ENCODE data around the gene CNGA4. TPM values are rescaled to one million over a fixed set of nuclear protein-coding genes. Genes with fewer than 3 reads are reported as not detected.

Gene CNGA4
- polyA plus RNA-seq, 2 of the 4 experiments (the other 2 are of a cell fraction): 0.10 to 0.12 TPM

GRCh38 chr11:6223854-6224253 lies 15.0 kb upstream of the CNGA4 start:
- Histone ChIP-seq H3K27ac (no peak overlapping the region), H3K4me1 (peaks cover 7% of the 10 kb centered on the region; the same call in 2 of the 3 replicates), H3K4me3 (no peak overlapping the region), H3K9me3 (no peaks in the 10 kb centered on the region), H3K4me2 (no peak overlapping the region)
- ChIA-PET POLR2A (no interaction called here), CTCF (interaction anchor here (0.9 to 2.0 kb wide), 3 partner anchors 27 to 155 kb away, joined by 3 to 6 read pairs (median 3); no protein-coding TSS in a partner anchor)
- DNase-seq (ENCODE audit: low read depth in 1 of 2, low spot score in 1 of 2): no peak
- 89% methylated on average over 16 of the region's 17 CpGs for WGBS (ENCODE audit: missing lambda C conversion rate)
- FAIRE-seq: no peak
- ATAC-seq: no peak
- TF ChIP-seq NFE2L2 (conservative IDR thresholded peaks at IDR 0.05; ENCODE audit: low read length) (no peak), MYC (IDR thresholded peaks at IDR 0.05; ENCODE audit: borderline replicate concordance, low read length) (no peak), CBX8 (IDR thresholded peaks at IDR 0.05) (no peak), HDAC2 (IDR thresholded peaks at IDR 0.05) (no peak)

DNA sequence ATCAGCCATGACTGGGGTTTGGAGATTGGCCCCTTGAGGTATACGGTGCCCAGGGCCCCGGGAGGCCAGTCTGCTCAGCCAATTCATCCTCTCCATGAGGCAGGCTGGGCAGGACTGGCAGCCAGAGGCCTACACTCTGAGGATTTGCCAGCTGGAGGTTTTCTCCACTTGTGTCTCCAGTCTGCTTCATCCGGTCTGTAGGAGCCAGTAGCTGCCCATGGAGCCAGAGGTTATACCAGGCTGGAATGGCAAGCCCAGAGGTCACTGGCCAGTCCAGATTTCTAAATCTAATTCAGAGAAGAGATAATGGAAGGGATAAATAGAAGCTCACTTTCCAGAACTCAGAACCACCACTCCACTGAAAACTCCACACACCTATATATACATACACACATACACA lies 14.5 kb upstream of the CNGA4 start:
- FAIRE-seq: no peak
- 94% methylated on average over 3 of the region's 3 CpGs for WGBS (ENCODE audit: missing lambda C conversion rate)
- CTCF ChIA-PET: interaction anchor here (1.1 to 1.4 kb wide), 3 partner anchors 10 to 155 kb away, joined by 3 read pairs; no protein-coding TSS in a partner anchor

DNA sequence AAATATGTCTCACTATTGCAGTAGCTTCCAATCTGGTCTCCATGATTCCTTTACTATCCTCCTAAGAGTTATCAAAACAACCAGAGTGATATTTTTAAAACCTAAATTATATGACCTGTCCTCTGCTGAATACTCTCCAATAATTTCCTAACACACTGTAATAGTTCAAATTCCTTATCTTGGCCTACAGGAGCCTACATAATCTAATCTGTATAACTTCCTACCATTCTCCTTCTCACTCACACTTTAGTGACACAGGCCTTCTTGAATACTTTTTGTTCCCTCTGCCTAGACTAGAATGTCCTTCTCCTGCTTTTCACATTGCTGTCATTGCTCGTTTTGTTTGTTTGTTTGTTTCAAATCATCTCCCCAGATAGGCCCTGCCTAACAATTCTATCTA lies 13.9 kb upstream of the CNGA4 start:
- no peak for ATAC-seq
- CTCF ChIA-PET: interaction anchor here (1.1 to 2.1 kb wide), 3 partner anchors 9 to 91 kb away, joined by 3 to 6 read pairs (median 3); partner anchors contain the start of gene C11orf42
- Histone ChIP-seq H3K4me3 (no peak overlapping the region), H3K4me1 (no peaks in the 10 kb centered on the region), H3K27ac (no peak overlapping the region), H3K4me2 (no peak overlapping the region), H3K9me3 (no peaks in the 10 kb centered on the region)
- WGBS (ENCODE audit: missing lambda C conversion rate): 54% methylated on average over 1 of the region's 1 CpG
- no peak for DNase-seq (ENCODE audit: low read depth in 1 of 2, low spot score in 1 of 2)
- TF ChIP-seq ZSCAN20 (CRISPR knock-in tag; IDR thresholded peaks at IDR 0.05): no peak
- no peak for TF ChIP-seq ESRRA (IDR thresholded peaks at IDR 0.05; ENCODE audit: borderline replicate concordance, low read length)
- TF ChIP-seq RCOR1 (IDR thresholded peaks at IDR 0.05; ENCODE audit: low read depth, low read length): no peak
- TF ChIP-seq NPAS2 (CRISPR knock-in tag; IDR thresholded peaks at IDR 0.05; ENCODE audit: borderline replicate concordance): no peak
- TF ChIP-seq RARB (CRISPR knock-in tag; IDR thresholded peaks at IDR 0.05): no peak
- no peak for TF ChIP-seq HDAC2 (IDR thresholded peaks at IDR 0.05)
- no peak for TF ChIP-seq HEYL (CRISPR knock-in tag; IDR thresholded peaks at IDR 0.05)
- TF ChIP-seq KDM1A (IDR thresholded peaks at IDR 0.05; ENCODE audit: low read depth): no peak
- no peak for TF ChIP-seq GATA3 (IDR thresholded peaks at IDR 0.05; ENCODE audit: borderline replicate concordance)
- TF ChIP-seq EP300 (IDR thresholded peaks at IDR 0.05): no peak
- POLR2A ChIA-PET: no interaction called here
- no peak for FAIRE-seq

More for the DNA sequence above, 14.5 kb upstream of the CNGA4 start:
- no peak overlapping the region for H3K4me2 ChIP-seq
- no peaks in the 10 kb centered on the region for H3K9me3 ChIP-seq
- H3K4me1 ChIP-seq: peaks cover 4% of the 10 kb centered on the region; the same call in 2 of the 3 replicates
- TF ChIP-seq, protein P1, sequence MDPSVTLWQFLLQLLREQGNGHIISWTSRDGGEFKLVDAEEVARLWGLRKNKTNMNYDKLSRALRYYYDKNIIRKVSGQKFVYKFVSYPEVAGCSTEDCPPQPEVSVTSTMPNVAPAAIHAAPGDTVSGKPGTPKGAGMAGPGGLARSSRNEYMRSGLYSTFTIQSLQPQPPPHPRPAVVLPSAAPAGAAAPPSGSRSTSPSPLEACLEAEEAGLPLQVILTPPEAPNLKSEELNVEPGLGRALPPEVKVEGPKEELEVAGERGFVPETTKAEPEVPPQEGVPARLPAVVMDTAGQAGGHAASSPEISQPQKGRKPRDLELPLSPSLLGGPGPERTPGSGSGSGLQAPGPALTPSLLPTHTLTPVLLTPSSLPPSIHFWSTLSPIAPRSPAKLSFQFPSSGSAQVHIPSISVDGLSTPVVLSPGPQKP (IDR thresholded peaks at IDR 0.05; ENCODE audit: low read depth, low read length): no peak
- no peak for TF ChIP-seq HOXB13 (CRISPR knock-in tag; IDR thresholded peaks at IDR 0.05; ENCODE audit: low read depth)
- no peak for TF ChIP-seq SMC3 (IDR thresholded peaks at IDR 0.05)
- TF ChIP-seq HDAC2 (IDR thresholded peaks at IDR 0.05): no peak
- TF ChIP-seq ZFP36 (IDR thresholded peaks at IDR 0.05; ENCODE audit: borderline replicate concordance, partially characterized antibody): no peak
- TF ChIP-seq JUN (IDR thresholded peaks at IDR 0.05): no peak
- no peak for TF ChIP-seq ZNF302 (CRISPR knock-in tag; IDR thresholded peaks at IDR 0.05)
- no peak for TF ChIP-seq POLR2A (IDR thresholded peaks at IDR 0.05; ENCODE audit: low read length)
- no peak for TF ChIP-seq E2F6 (IDR thresholded peaks at IDR 0.05; ENCODE audit: borderline replicate concordance, low read depth)
- no peak for TF ChIP-seq KDM1A (IDR thresholded peaks at IDR 0.05; ENCODE audit: low read depth)
- no peak for TF ChIP-seq RFX5 (IDR thresholded peaks at IDR 0.05)
- no peak for TF ChIP-seq HOXB5 (CRISPR knock-in tag; IDR thresholded peaks at IDR 0.05)
- no peak for TF ChIP-seq GATA3 (IDR thresholded peaks at IDR 0.05; ENCODE audit: borderline replicate concordance)
- TF ChIP-seq HMGXB4 (CRISPR knock-in tag; IDR thresholded peaks at IDR 0.05; ENCODE audit: borderline replicate concordance): no peak
- TF ChIP-seq JUNB (IDR thresholded peaks at IDR 0.05): no peak
- DNase-seq (ENCODE audit: low read depth in 1 of 2, low spot score in 1 of 2) (no peak), ATAC-seq (no peak)
- POLR2A ChIA-PET: no interaction called here
- no peak overlapping the region for H3K27ac ChIP-seq
- no peak overlapping the region for H3K4me3 ChIP-seq

Data from A549 (cell line).